ENCODE data around the gene THBS2.

THBS2 gene

GRCh38 chr6:169177516-169178166 lies 76.0 kb downstream of the THBS2 start:
- DNase-seq: no peak

GRCh38 chr6:169176361-169176991 lies 77.2 kb downstream of the THBS2 start:
- no peak for DNase-seq

- no peak for DNase-seq
Measured at GRCh38 chr6:169175360-169175887, 78.2 kb downstream of the THBS2 start.

GRCh38 chr6:169174516-169175359 lies 78.9 kb downstream of the THBS2 start:
- DNase-seq: no peak

- no peak for DNase-seq
Measured at GRCh38 chr6:169173532-169174268, 79.9 kb downstream of the THBS2 start.

- no peak for DNase-seq
Measured at GRCh38 chr6:169172946-169173345, 80.7 kb downstream of the THBS2 start.

GRCh38 chr6:169172456-169172855 lies 81.2 kb downstream of the THBS2 start:
- DNase-seq: no peak

GRCh38 chr6:169171951-169172350 lies 81.7 kb downstream of the THBS2 start:
- DNase-seq: no peak

GRCh38 chr6:169171016-169171415 lies 82.6 kb downstream of the THBS2 start:
- no peak for DNase-seq

GRCh38 chr6:169170583-169170955 lies 83.1 kb downstream of the THBS2 start:
- no peak for DNase-seq

- DNase-seq: no peak
Measured at GRCh38 chr6:169169941-169170582, 83.6 kb downstream of the THBS2 start.

GRCh38 chr6:169169375-169169774 lies 84.3 kb downstream of the THBS2 start:
- DNase-seq: no peak

GRCh38 chr6:169168706-169169105 lies 84.9 kb downstream of the THBS2 start:
- DNase-seq: no peak

- DNase-seq: no peak
Measured at GRCh38 chr6:169168302-169168630, 85.4 kb downstream of the THBS2 start.

GRCh38 chr6:169167581-169168301 lies 85.9 kb downstream of the THBS2 start:
- no peak for DNase-seq

- no peak for DNase-seq
Measured at GRCh38 chr6:169166896-169167580, 86.6 kb downstream of the THBS2 start.
